HepG2 (cell line): ENCODE data around the gene ATP7B. TPM values are rescaled to one million over a fixed set of nuclear protein-coding genes. Genes with fewer than 3 reads are reported as not detected.
A peak's percentile ranks its signal among the peaks of the same experiment; 100 is the strongest.

Source experiments
- CEBPG ChIP-seq: IDR thresholded peaks from 2 replicates; pipeline ENCODE4 v1.6.1; 2016
- CEBPZ ChIP-seq: IDR thresholded peaks from 2 replicates; pipeline ENCODE4 v1.6.1; 2012; ENCODE audit warnings: low read length, improper control_type of control experiment
- CENPX ChIP-seq: sonication (generic); formaldehyde crosslinking; IDR thresholded peaks from 2 replicates; pipeline ENCODE4 v1.9.0; 2021; ENCODE audit warnings: mild to moderate bottlenecking, missing genetic modification reagents, moderate library complexity
- DNMT3B ChIP-seq: conservative IDR thresholded peaks from 2 replicates; pipeline ENCODE4 v1.6.1; 2016; ENCODE audit warnings: missing biosample characterization, control low read depth
- FUBP1 ChIP-seq: sonication (generic); formaldehyde crosslinking; IDR thresholded peaks from 2 replicates; pipeline ENCODE4 v1.5.1; 2020; ENCODE audit warnings: missing genetic modification reagents, mild to moderate bottlenecking, borderline replicate concordance
- NFKBIZ ChIP-seq: IDR thresholded peaks from 2 replicates; pipeline ENCODE4 v1.6.1; 2018; ENCODE audit warnings: missing genetic modification reagents, missing compliant biosample characterization
- NFRKB ChIP-seq: fragments of 450-650 bp; IDR thresholded peaks from 2 replicates; pipeline ENCODE4 v1.6.1; 2017
- REPIN1 ChIP-seq: sonication (generic); formaldehyde crosslinking; IDR thresholded peaks from 2 replicates; pipeline ENCODE4 v1.8.0; 2022; ENCODE audit warnings: missing genetic modification reagents, low read depth, mild to moderate bottlenecking, borderline replicate concordance
- REXO4 ChIP-seq: sonication (generic); formaldehyde crosslinking; IDR thresholded peaks from 2 replicates; pipeline ENCODE4 v1.8.0; 2022; ENCODE audit warnings: missing genetic modification reagents, mild to moderate bottlenecking, borderline replicate concordance
- SMAD3 ChIP-seq: sonication (generic); formaldehyde crosslinking; IDR thresholded peaks from 2 replicates; pipeline ENCODE4 v1.4.0; 2020; ENCODE audit warnings: missing genetic modification reagents
- TEAD3 ChIP-seq: optimal IDR thresholded peaks from 2 replicates; pipeline ENCODE3; 2016; ENCODE audit warnings: borderline replicate concordance
- ZFP37 ChIP-seq: sonication (generic); formaldehyde crosslinking; IDR thresholded peaks from 2 replicates; pipeline ENCODE4 v1.4.0; 2020; ENCODE audit warnings: missing genetic modification reagents, borderline replicate concordance
- ZFYVE20 ChIP-seq: sonication (generic); formaldehyde crosslinking; IDR thresholded peaks from 2 replicates; pipeline ENCODE4 v1.8.0; 2023; ENCODE audit warnings: low read depth, mild to moderate bottlenecking, moderate library complexity, missing genetic modification reagents, borderline replicate concordance
- ZNF235 ChIP-seq: sonication (generic); formaldehyde crosslinking; IDR thresholded peaks from 2 replicates; pipeline ENCODE4 v1.8.1; 2023; ENCODE audit warnings: mild to moderate bottlenecking, missing genetic modification reagents, borderline replicate concordance
- ZNF788 ChIP-seq: sonication (generic); formaldehyde crosslinking; IDR thresholded peaks from 2 replicates; pipeline ENCODE4 v1.5.0; 2020; ENCODE audit warnings: mild to moderate bottlenecking, missing genetic modification reagents, borderline replicate concordance
- ZNF83 ChIP-seq: sonication (generic); formaldehyde crosslinking; IDR thresholded peaks from 2 replicates; pipeline ENCODE4 v1.4.0; 2020; ENCODE audit warnings: missing genetic modification reagents, mild to moderate bottlenecking, borderline replicate concordance
- ZSCAN31 ChIP-seq: sonication (generic); formaldehyde crosslinking; IDR thresholded peaks from 2 replicates; pipeline ENCODE4 v1.5.0; 2020; ENCODE audit warnings: low read depth, mild to moderate bottlenecking, missing genetic modification reagents
- polyA plus RNA-seq, 8 experiments: library from polyadenylated mRNA; depleted of rRNA in 3 of 8; stranded (reverse) in 7 of 8; unstranded in 1 of 8; fragments of >200 nt; fragmentation: Illumina TruSeq in 4 of 8; extraction: Trizol in 4 of 8; gene quantifications; 2 replicates each; pipeline versions ENCODE4 v1.2.1 to v1.2.3, GENCODE V29; 2011 to 2016; ENCODE audit warnings: low read depth in 4 of 8, missing spikeins in 1 of 8, mixed read lengths in 1 of 8; ENCODE audit not compliant: insufficient read depth in 1 of 8
- total RNA-seq, 5 experiments: library from RNA; depleted of rRNA; stranded (reverse); fragments of >200 nt; fragmentation: Illumina TruSeq; extraction: Trizol; gene quantifications; 2 replicates each; pipeline ENCODE4 v1.2.3, GENCODE V29; 2016; ENCODE audit warnings: low read depth in 1 of 5
- TF ChIP-seq, protein P1 (sequence below): sonication (generic); formaldehyde crosslinking; IDR thresholded peaks from 2 replicates; pipeline ENCODE4 v1.5.0; 2020; ENCODE audit warnings: mild to moderate bottlenecking, missing genetic modification reagents
- TF ChIP-seq, protein P2 (sequence below): sonication (generic); formaldehyde crosslinking; IDR thresholded peaks from 2 replicates; pipeline ENCODE4; 2020; ENCODE audit warnings: missing genetic modification reagents, mild to moderate bottlenecking, borderline replicate concordance

ATP7B gene
- total and polyA plus RNA-seq, 2 of the 13 experiments (the other 11 are each of a cell fraction or from before 2014, with no cell fraction given): 31.8 to 57.4 TPM

GRCh38 chr13:52025475-52026245 lies 14.4 kb upstream of the ATP7B start (continued):
- TF ChIP-seq FUBP1 (no peak), ZNF235 (CRISPR knock-in tag) (no peak), DNMT3B (CRISPR knock-in tag) (no peak), ZNF788 (CRISPR knock-in tag) (no peak), NFRKB (no peak), SMAD3 (CRISPR knock-in tag) (peak; percentile 62; the same call in 1 of the 2 replicates), REPIN1 (CRISPR knock-in tag) (no peak), CENPX (no peak), ZFYVE20 (CRISPR knock-in tag) (no peak), CEBPZ (no peak), ZNF83 (no peak), ZFP37 (CRISPR knock-in tag) (no peak), REXO4 (CRISPR knock-in tag) (no peak), NFKBIZ (CRISPR knock-in tag) (peak; percentile 58; the same call in 1 of the 2 replicates), CEBPG (CRISPR knock-in tag) (peak; percentile 97), ZSCAN31 (CRISPR knock-in tag) (no peak), TEAD3 (CRISPR knock-in tag) (peak; percentile 56)
- TF ChIP-seq, protein P1, sequence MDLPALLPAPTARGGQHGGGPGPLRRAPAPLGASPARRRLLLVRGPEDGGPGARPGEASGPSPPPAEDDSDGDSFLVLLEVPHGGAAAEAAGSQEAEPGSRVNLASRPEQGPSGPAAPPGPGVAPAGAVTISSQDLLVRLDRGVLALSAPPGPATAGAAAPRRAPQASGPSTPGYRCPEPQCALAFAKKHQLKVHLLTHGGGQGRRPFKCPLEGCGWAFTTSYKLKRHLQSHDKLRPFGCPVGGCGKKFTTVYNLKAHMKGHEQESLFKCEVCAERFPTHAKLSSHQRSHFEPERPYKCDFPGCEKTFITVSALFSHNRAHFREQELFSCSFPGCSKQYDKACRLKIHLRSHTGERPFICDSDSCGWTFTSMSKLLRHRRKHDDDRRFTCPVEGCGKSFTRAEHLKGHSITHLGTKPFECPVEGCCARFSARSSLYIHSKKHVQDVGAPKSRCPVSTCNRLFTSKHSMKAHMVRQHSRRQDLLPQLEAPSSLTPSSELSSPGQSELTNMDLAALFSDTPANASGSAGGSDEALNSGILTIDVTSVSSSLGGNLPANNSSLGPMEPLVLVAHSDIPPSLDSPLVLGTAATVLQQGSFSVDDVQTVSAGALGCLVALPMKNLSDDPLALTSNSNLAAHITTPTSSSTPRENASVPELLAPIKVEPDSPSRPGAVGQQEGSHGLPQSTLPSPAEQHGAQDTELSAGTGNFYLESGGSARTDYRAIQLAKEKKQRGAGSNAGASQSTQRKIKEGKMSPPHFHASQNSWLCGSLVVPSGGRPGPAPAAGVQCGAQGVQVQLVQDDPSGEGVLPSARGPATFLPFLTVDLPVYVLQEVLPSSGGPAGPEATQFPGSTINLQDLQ: no peak
- TF ChIP-seq, protein P2, sequence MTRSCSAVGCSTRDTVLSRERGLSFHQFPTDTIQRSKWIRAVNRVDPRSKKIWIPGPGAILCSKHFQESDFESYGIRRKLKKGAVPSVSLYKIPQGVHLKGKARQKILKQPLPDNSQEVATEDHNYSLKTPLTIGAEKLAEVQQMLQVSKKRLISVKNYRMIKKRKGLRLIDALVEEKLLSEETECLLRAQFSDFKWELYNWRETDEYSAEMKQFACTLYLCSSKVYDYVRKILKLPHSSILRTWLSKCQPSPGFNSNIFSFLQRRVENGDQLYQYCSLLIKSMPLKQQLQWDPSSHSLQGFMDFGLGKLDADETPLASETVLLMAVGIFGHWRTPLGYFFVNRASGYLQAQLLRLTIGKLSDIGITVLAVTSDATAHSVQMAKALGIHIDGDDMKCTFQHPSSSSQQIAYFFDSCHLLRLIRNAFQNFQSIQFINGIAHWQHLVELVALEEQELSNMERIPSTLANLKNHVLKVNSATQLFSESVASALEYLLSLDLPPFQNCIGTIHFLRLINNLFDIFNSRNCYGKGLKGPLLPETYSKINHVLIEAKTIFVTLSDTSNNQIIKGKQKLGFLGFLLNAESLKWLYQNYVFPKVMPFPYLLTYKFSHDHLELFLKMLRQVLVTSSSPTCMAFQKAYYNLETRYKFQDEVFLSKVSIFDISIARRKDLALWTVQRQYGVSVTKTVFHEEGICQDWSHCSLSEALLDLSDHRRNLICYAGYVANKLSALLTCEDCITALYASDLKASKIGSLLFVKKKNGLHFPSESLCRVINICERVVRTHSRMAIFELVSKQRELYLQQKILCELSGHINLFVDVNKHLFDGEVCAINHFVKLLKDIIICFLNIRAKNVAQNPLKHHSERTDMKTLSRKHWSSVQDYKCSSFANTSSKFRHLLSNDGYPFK (CRISPR knock-in tag): no peak
